M059J (cell line): Measurements from ENCODE around the gene PBX3. TPM values are rescaled to one million over a fixed set of nuclear protein-coding genes. Genes with fewer than 3 reads are reported as not detected.

ENCODE experiments used
- DNase-seq: peaks from one replicate; pipeline ENCODE4 v3.0.0-alpha.2; 2012; ENCODE audit warnings: low read depth
- total RNA-seq: library from RNA; depleted of rRNA; stranded (reverse); fragments of >200 nt; shearing (Covaris generic); gene quantifications from 2 replicates; pipeline ENCODE4 v1.2.3, GENCODE V29; 2014

PBX3 gene
- total RNA-seq, 1 experiment from 2014 or later, result 71.5 TPM

GRCh38 chr9:125972012-125972729, 225.0 kb downstream of the PBX3 start:
- DNase-seq, result peak; percentile 65

GRCh38 chr9:125973547-125973946, 226.4 kb downstream of the PBX3 start:
- no peak for DNase-seq

GRCh38 chr9:125974705-125975104, 227.5 kb downstream of the PBX3 start:
- no peak for DNase-seq

- peak; percentile 25 for DNase-seq
These were observed 230.1 kb downstream of the PBX3 start for GRCh38 chr9:125977223-125977622.

GRCh38 chr9:125979383-125979782, 232.2 kb downstream of the PBX3 start:
- DNase-seq, result no peak

GRCh38 chr9:125982798-125983406, 235.7 kb downstream of the PBX3 start:
- no peak for DNase-seq

GRCh38 chr9:125983681-125984080, 236.5 kb downstream of the PBX3 start:
- DNase-seq, result no peak

GRCh38 chr9:125984461-125984860, 237.3 kb downstream of the PBX3 start:
- DNase-seq, result no peak

- DNase-seq, result no peak
These were observed 238.2 kb downstream of the PBX3 start for GRCh38 chr9:125985142-125985997.

GRCh38 chr9:125985998-125986655, 239.0 kb downstream of the PBX3 start:
- DNase-seq, result no peak

GRCh38 chr9:125986966-125987365, 239.8 kb downstream of the PBX3 start:
- no peak for DNase-seq

- no peak for DNase-seq
These were observed 240.2 kb downstream of the PBX3 start for GRCh38 chr9:125987420-125987819.

- no peak for DNase-seq
These were observed 241.4 kb downstream of the PBX3 start for GRCh38 chr9:125988479-125989050.

- DNase-seq, result no peak
These were observed 241.9 kb downstream of the PBX3 start for GRCh38 chr9:125989090-125989501.

GRCh38 chr9:125989524-125990180, 242.5 kb downstream of the PBX3 start:
- DNase-seq, result no peak

GRCh38 chr9:125990186-125990792, 243.1 kb downstream of the PBX3 start:
- DNase-seq, result no peak

- no peak for DNase-seq
These were observed 243.6 kb downstream of the PBX3 start for GRCh38 chr9:125990793-125991220.

GRCh38 chr9:125991886-125992529, 244.8 kb downstream of the PBX3 start:
- DNase-seq, result no peak

GRCh38 chr9:125992557-125992956, 245.4 kb downstream of the PBX3 start:
- DNase-seq, result no peak

- no peak for DNase-seq
These were observed 246.3 kb downstream of the PBX3 start for GRCh38 chr9:125993466-125993865.
